ENCODE measurements around the gene CDH4.
A peak's percentile ranks its signal among the peaks of the same experiment; 100 is the strongest.
"Not testable (repeated sequence)": the region's sequence is repeated elsewhere in the genome, so short reads cannot be mapped to it uniquely, and the experiment has no call there.

Gene CDH4

DNA sequence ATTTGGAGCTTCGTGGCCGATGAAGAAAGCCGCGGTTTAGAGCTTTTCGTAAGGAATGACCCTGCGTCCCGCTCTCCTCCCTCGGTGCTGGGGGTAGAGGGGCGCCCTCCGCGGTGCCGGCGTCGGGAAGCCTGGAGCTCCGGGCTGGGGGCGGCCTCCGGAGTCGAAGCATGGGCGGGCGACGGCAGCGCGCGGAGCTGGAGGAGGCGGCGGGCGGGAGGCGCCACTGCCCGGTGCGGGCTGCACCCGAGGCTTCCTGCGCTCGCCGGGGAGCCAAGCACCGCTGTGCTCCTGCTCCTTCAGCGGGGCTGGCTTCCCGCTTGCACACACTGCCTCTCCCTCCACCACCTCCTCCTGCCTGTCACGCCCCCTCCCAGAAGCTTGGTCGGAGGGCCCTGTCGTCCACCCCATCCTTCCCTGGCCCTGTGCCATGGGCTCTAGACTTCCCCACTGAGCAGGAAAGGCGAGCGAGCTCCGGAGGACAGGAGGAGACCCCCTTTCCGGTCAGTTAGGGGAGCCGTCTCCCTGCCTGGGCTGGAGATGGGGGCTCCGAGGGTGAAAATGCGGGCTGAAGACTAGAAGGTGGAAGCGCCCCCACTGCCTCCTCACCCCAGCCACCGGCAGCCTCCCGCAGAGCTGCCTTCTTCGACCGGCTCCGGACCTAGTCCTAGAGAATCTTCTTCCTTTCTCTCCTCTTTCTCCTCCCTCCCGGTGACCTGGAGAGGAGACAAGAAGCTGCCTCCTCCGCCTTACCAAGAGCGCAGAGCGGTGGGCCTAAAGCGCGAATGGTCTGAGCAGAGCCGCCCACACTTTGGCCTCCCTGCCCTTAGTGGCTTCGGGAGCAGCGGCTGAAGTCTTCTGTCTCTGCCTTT lies 1.8 kb downstream of the CDH4 start:
- DNase-seq, result peak; percentile 60

DNA sequence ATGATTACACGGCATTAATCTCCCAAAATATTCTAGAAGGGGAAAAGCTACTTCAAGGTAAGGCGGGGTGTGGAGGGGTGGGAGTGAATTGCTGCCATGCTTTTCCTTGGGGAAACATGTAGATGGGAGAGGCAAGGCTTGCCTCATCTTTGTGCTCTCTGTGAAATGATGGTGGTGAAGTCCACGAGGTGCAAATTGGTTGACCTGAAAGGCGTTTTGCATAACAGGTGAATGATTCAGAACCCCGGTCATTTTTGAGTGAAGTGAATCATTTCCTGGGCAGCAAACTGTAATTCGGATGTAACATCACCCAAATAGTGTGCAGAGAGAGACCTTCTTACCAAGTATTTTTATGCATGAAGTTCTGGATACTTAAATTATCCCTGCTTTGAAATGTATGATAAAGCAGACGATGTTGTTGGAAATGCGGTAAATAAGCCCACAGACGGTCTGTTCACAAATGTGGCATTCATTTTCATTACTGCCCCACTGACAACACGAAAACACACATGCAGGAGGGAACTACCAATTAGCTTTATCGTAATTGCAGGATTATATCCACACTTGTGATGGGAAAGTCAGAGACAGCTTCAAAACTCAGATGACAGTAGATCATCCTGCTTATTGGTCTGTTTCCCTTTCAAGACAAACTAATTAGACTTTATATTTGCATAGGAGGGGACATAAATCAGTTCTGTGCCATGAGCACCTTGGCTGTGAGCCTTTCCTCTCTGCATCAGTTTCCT lies 3.0 kb downstream of the CDH4 start:
- DNase-seq, result no peak

DNA sequence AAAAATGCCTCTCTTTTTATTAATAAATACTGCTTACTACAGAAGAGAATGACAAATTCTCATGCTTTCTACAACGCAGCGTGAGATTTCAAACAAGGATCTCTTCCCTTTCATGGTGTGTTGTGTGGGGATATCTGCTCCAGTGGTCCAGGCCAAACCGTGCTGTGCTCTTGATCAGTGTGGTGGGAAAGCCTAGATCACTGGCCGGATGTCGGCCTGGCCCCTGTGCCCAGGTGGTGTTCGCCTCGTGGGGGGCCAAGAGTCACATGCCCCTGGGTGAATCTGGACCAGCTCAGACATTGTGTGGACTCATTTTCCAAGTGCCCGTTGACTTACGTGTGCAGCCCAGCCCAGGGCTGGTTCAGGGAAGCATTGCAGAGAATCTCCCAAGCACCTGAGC lies 4.3 kb downstream of the CDH4 start:
- DNase-seq, result no peak

DNA sequence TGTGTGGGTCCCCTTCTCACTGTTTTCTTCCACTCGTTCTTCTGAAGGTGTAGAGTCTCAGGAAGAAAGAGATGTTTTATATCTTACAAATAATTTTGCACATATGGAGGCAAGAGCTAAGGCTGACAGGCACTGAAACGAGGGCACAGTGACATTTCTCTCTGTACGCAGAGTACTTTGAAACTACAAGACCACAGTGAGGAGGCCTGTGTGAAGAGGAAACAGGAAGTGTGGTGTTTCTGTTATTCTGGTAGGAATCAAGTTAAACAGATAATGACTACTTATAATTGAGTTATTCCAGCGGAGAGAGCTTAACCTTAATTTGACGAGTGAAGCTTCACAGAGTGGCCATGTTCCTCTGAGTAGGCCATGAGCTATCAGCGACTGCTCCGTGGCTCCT lies 4.8 kb downstream of the CDH4 start:
- no peak for DNase-seq

DNA sequence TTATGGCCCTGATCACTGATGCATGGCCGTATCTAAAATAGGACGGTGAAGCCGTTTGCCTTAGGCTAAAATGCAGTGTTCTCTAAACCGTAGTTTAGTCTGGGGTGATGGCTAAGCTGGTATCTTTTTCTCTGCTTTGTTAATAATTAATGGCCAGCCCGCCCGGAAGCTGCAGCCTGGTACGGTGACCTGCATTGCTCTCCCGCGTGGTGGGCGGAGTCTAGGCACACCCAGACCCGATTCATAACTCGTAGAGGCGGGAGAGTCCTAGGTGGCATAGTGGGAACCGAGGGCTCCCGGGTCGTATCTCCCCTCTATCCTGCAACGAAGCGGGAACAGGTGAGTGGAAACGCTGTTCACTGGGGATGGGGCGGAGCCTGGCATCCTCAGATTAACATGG lies 5.5 kb downstream of the CDH4 start:
- DNase-seq, result no peak

DNA sequence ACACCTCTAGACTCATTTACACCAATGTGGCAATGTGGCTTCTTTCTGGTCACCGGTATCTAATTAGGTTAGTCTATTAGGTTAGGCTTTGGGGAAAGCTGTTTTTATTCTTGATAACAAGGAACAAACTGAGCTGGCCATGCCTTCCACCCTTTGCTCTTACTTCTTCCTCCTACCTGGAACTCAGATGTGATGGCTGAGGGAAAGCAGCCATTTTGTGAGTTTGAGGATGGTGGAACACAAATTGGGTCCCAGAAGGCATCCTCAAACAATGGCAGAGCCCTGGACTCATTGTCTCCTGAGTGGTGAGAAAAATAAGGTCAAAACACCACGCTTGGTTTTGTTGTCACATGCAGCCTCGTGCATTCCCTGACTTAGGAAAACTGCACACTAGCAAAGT lies 7.7 kb downstream of the CDH4 start:
- no peak for DNase-seq

DNA sequence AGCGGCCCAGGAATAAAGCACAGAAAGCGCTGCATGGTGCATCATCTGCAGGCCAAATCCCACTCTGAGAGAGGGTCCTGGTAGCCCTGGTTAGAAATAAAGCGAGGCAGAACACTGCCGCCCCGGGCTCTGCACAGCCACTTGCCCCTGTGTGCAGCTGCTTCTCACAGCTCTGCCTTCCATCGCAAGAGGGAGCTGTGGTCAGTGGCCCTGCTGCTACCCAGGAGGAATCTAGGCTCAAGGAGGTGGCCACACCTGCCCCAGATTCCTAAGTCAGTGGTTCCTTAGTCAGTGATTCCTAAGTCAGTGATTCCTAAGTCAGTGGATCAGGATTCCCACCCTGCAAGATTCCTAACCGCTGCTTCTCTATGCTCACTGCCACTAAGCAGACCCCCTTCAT lies 8.8 kb downstream of the CDH4 start:
- peak; percentile 74 for DNase-seq

DNA sequence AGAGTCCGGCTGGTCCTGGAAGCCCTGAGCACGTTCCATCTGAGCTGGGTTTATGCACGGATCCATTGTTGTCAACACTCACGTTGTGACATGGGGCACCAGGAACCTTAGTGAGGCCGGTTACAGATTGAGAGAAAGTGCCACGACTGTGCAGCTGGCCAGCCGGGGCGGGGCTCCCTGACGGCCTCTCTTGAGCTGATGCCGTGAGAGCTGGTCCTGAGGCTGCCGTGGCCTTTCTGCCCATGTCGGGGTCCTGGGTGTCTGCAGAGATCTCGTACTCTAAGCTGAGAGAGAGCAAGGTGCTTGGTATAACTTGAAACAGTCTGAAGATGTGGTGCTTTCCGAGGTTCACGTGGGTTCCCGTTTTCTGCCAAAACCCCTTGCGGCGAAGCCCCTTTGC lies 10.0 kb downstream of the CDH4 start:
- no peak for DNase-seq

DNA sequence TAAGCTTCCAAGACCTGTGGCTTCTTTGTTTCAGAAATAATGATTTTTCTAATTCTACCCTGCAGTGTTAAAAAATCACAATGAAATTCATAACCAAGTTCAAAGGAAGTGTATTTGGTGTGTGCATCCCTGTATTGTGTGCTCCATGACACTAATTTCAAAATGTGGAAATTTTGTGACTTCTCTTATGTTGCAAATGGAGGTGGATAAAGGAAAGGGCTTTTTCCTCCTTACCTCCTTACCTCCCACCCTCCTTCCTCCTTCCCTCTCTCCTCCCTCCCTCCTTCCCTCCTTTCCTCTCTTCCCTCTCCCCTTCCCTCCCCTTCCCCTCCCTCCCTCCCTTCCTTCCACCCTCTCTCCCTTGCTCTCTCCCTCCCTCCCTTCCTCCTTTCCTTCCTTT lies 10.5 kb downstream of the CDH4 start:
- DNase-seq, result no peak

DNA sequence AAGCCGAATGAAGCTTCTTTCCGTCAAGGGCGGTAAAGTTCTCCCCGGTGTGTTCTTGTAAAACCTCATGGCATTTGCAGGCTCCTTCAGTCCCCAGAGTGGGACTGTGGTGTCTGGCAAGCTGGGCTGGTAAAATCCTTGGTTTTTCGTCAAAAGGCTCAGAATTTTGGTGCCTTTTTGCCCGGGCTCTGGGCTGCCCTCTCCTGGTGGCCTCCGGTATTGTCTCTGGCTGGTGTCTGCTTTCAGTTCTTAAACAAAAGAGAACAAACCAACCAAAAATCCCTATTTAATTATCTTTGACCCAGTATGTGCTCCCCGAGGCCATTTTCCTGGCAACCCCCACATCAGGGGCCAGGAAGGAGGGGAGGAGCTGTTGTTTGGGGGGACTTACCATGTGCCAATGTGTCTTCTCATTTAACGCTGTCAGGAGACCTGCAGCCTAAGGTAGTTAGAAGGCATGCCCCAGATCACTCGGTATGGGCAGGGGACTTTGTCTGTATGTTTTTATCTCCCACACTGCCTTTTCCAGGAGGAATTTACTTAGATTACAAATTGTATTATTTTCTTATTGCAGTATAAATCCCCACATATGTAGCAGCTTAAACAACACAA lies 11.1 kb downstream of the CDH4 start:
- DNase-seq, result peak; percentile 68

DNA sequence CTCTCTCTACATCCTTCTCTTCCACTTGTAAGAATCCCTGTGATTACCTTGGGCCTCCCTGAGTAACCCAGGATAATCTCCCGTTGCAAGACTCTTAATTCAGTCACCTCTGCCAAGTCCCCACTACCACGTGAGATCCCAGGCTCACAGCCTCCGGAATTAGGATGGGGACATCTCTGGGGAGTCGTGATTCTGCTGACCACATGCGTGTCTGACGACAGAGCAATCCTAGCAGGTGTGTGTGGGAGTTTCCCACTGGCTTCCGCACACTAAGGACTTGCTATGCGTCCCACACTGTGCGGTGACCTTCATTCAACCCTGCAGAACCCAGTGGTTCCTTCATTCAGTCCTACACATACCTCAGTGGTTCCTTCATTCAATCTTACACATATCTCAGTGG lies 11.9 kb downstream of the CDH4 start:
- DNase-seq, result no peak

DNA sequence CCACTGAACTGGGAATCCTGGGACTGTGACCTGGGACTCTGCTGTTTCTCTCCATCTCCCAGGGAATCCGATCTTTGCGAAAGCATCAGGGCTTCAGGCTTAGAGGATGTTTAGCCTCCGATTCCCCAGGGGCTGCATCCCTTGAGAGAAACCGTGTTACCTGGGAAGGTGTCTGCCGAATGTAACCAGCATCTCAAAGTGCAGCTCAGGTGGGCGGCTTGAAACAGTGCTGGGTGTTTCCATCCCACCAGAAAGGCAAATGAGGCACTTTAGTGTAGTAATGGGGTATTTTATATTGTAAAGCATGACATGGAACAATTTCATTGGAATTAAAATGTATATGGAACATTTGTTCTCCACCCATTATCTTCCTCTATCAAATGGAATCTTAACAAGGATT lies 15.2 kb downstream of the CDH4 start:
- no peak for DNase-seq

DNA sequence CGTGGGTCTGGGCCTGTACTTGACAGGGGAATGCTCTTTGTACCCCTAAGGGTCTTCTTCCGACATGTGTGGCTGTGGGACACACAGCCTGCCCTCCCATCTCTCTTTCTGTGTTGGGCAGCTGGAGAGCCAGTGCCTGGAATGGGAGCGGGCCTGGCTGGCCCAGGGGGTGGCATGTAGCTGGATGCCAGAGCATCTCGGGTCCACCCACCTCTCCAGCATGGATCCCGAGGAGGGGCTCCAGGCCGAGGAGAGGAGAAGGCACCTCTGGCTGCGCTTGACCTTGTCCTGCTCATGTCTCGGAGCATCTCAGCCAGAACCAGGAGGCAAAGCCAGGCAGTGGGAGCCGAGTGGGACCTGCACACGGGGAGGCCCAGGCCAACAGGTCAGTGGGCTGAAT lies 16.0 kb downstream of the CDH4 start:
- no peak for DNase-seq

DNA sequence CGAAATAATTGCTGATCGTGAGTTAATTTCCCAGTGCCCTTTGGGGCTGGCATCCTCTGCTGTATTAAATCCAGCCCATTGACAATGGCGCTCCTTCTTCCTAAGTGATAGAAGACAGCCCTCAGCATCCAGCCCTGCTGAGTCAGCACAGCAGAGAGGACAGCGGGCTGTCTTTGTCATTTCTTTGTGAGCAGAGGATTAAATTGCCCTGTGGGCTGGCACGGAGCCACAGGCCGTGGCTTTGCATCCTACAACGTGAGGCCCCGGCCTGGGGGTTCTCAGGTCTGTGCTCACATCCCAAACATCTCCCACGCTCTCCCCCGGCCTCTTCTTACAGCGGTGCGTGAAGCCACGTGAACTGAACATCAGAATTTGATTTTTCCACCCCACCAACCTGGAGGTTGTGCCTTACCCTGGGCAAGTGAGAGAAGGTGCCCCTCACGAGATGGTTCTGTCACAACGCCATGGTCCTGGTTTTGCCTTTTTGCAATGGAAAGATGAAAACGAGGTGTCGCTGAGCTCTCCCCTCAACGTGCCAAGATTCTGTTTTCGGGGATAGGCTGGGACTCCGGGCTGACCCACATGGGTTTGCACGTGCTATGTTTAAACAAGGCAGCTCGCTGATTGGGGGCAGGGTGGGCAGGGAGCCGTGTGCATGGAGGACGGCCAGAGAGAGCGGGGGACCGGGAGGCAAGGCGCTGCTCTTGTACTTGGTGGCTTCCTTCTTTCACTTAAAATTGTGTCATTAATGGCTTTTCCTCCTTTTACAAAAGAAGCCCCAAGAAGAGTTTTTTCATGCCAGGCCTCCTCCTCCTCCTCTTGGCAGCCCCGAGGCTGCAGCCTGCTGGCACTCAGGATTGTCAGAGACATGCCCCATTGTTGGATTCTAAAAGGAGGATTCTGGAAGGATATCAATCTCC lies 19.5 kb downstream of the CDH4 start:
- DNase-seq, result no peak

DNA sequence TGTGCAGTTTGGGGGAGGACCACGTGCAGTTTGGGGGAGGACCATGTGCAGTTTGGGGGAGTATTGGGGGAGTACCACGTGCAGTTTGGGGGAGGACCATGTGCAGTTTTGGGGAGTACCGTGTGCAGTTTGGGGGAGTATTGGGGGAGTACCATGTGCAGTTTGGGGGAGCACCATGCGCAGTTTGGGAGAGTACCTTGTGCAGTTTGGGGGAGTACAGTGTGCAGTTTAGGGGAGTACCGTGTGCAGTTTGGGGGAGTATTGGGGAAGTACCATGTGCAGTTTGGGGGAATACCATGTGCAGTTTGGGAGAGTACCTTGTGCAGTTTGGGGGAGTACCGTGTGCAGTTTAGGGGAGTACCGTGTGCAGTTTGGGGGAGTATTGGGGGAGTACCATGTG lies 21.0 kb downstream of the CDH4 start:
- DNase-seq, result not testable (repeated sequence)

DNA sequence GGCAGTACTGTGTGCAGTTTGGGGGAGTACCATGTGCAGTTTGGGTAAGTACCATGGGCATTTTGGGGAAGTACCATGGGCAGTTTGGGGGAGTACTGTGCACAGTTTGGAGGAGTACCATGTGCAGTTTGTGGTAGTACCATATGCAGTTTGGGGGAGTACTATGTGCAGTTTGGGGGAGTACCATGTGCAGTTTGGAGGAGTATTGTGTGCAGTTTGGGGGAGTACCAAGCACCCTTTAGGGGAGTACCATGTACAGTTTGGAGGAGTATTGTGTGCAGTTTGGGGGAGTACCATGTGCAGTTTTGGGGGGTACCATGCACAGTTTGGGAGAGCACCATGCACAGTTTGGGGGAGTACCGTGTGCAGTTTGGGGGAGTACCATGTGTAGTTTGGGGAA lies 21.6 kb downstream of the CDH4 start:
- DNase-seq, result not testable (repeated sequence)

DNA sequence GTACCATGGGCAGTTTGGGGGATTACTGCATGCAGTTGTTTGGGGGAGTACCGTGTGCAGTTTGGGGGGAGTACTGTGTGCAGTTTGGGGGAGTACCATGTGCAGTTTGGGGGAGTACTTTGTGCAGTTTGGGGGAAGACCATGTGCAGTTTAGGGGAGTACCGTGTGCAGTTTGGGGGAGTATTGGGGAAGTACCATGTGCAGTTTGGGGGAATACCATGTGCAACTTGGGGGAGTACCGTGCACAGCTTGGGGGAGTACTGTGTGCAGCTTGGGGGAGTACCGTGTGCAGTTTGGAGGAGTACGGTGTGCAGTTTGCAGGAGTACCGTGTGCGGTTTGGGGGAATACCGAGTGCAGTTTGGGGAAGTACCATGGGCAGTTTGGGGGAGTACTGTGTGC lies 22.3 kb downstream of the CDH4 start:
- DNase-seq, result no peak

DNA sequence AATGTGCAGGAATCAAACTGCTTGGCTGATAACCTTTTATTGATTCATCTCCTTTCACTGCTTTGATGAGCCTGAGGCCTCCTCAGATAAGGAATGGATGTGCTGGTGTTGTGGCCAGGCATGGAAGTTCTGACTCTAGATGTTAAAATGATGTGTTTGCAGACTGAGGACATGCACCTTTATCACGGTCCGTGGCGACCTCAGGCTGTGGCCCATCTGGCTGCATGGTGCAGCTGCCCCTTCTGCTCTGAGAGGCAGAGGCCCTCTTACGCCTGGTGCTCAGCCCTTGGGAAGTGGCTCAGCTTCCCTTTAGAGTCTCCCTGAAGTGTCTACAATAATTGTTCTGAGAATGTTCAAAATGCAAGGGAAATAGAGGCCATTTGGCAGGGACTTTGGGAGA lies 26.2 kb downstream of the CDH4 start:
- no peak for DNase-seq

DNA sequence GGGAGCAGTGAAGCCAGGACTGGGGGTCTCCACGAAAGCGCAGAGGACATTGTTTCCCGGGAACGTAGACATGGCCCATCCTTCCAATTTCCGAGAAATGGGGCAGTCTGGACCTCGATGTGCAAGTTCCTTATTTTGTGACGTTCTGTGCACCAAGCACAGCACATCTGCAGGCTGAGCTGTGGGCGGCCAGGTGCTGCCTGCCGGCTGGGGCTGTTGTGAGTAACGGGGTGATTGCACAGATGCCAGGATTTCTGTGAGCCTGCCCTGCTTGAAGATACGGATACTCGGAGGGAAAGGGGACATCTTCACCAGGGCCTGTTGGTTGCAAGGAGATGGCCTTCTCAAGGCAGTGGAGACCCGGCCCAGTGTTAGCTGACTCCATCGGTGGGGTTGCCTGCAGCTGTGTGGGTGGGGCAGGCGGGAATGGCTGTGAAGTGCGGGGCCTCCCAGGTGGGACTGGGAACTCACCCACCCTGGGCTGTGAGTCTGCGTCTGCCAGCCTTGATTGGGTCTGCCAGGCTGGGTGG lies 27.6 kb downstream of the CDH4 start:
- DNase-seq, result no peak

DNA sequence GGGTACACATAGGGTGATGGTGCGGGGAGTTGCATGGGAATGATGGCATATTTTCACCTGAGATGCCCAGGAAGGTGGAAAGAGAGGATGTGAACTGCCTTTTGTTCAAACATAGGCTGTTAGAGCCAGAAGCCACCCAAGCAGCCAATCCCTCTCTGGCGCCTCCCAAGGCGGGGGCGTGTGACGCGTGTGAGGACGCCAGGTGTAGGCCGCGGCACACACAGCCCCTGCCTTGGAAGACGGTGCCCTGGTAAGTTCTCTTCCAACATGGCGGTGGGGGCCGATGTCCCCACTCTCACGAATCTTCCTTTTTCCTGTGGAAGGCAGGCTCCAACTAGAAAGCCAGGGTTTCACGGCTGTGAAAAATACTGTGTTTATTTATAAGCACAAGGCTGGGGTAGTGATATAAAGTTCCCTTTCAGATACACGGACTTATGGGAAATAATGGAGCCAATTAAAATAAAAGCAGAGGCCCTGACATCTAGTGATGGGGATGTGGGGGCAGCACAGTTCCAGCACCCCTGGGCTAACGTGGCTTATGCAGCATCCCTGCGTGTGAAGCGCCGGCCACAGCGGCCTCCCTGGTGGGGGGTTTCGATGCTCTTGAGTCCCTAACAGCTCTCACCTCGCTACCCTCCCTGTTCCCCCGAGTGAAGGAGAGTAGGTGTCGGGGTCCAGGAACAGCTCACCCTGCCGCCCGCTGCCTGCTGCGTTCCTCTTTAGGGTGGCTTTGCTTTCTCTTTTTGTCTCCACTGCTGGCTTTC lies 28.3 kb downstream of the CDH4 start:
- DNase-seq, result no peak

DNA sequence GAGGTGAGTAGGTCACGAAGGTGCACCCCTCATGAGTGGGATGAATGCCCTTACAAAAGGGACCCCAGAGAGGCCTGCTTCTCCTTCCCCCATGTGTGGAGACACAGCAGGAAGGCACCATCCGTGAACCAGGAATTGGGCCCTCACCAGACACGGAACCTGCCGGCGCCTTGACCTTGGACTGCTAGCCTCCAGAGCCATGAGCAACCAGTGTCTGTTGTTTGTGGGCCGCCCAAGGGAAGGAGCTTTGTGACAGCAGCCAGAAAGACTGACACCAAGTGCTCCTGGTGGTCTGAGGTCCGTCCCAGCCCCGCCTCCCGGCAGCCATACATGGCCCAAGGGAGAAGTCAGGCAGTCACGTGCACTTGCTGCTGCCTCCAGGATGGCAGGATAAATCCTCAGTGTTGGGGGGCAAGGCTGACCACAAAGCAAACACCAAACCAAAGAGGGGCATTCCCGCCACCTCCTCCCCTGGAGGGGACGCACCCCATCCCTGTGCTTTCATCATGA lies 29.3 kb downstream of the CDH4 start:
- no peak for DNase-seq

DNA sequence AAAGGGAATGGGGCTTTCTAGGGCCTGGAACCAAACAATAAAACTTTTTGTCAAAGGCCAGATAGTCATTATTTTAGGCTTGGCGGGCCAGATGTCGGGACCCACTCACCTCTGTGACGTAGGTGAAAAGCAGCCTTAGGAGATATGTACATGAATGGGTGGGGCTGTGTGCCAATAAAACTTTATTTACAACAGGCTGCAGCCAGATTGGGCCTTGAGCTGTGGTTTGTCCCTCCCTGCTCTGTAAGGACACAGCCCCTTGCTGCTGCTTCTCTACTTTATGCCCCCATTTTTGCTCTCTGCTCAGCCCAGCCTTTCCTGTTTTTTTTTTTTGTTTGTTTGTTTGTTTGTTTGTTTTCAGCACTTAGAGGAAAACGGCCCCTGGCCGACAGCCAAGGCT lies 32.7 kb downstream of the CDH4 start:
- DNase-seq, result no peak

All from islet precursor cell (in vitro differentiated cells).